ENCODE measurements around the gene ADAM12.

- no peak for TF ChIP-seq ZNF740 (CRISPR knock-in tag; IDR thresholded peaks at IDR 0.05)
- TF ChIP-seq ZNF740 (tag; IDR thresholded peaks at IDR 0.05), result no peak
- TF ChIP-seq ZNF121 (CRISPR knock-in tag; conservative IDR thresholded peaks at IDR 0.05), result no peak
- TF ChIP-seq FOXJ3 (CRISPR knock-in tag; IDR thresholded peaks at IDR 0.05), result no peak
- TF ChIP-seq CTCF (IDR thresholded peaks at IDR 0.05 in 2 of 3, conservative IDR thresholded peaks at IDR 0.05 in 1 of 3; ENCODE audit: insufficient read depth in 2 of 3, low read depth in 1 of 3, low read length in 3 of 3), result no peak
- TF ChIP-seq TRIM28 (IDR thresholded peaks at IDR 0.05), result no peak
- TF ChIP-seq HDGF (IDR thresholded peaks at IDR 0.05), result no peak
- TF ChIP-seq NBN (IDR thresholded peaks at IDR 0.05; ENCODE audit: low read depth), result no peak
Measured at GRCh38 chr10:125984346-125984745, 403.9 kb downstream of the ADAM12 start.

Data from K562 (cell line).